ENCODE results near the gene ANGPTL2.

DNA sequence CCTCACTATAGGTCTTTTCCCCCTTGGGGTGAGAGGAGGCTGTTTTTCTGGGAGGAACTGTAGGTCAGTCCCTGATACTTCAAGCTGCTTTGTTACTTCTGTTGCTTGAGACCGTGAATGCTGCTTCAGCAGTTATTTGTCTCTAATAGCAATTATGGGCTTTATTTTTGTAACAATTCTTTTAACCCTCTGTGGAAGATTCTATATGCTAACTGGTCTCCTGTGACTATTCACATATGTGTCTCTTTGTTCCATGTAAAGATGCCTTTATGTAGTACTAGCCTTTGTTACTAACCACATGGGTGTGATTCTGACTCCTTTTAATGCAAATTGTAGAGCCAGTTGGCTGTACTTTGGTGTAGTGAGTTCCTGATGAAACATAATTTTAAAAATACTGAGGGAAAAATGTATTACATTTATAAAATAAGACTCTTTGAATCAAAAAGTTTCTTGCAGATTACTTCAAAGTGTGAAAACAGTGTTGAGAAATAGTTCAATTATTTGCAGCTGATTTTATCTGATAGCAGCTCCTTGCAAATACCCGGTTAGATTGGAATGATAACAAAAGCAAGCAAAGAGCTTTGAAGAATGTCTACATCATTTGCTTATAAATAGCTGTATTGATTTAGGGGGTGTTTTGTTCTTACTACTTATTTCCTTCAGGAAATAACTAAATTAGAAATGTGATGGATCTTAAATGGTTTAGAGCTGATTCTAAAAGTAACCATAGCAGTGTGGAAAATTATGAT, 46.6 kb downstream of the ANGPTL2 start:
- TF ChIP-seq, protein P1, sequence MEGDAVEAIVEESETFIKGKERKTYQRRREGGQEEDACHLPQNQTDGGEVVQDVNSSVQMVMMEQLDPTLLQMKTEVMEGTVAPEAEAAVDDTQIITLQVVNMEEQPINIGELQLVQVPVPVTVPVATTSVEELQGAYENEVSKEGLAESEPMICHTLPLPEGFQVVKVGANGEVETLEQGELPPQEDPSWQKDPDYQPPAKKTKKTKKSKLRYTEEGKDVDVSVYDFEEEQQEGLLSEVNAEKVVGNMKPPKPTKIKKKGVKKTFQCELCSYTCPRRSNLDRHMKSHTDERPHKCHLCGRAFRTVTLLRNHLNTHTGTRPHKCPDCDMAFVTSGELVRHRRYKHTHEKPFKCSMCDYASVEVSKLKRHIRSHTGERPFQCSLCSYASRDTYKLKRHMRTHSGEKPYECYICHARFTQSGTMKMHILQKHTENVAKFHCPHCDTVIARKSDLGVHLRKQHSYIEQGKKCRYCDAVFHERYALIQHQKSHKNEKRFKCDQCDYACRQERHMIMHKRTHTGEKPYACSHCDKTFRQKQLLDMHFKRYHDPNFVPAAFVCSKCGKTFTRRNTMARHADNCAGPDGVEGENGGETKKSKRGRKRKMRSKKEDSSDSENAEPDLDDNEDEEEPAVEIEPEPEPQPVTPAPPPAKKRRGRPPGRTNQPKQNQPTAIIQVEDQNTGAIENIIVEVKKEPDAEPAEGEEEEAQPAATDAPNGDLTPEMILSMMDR (IDR thresholded peaks at IDR 0.05; ENCODE audit: low read length): no peak
- TF ChIP-seq EZH2 (IDR thresholded peaks at IDR 0.05; ENCODE audit: borderline replicate concordance, low read length): no peak
